Neural crest cell (in vitro differentiated cells): ENCODE measurements around the gene SKP2. TPM values are rescaled to one million over a fixed set of nuclear protein-coding genes. Genes with fewer than 3 reads are reported as not detected.

Source experiments
- DNase-seq: peaks from one replicate; pipeline ENCODE4 v3.0.0; 2021; ENCODE audit warnings: low read depth, mixed read lengths, low spot score
- H3K27ac Mint-ChIP-seq: one replicate; pipeline ENCODE4 v1.8.0; 2021; ENCODE audit warnings: mild to moderate bottlenecking, mixed read lengths; ENCODE audit not compliant: unreplicated experiment
- H3K27me3 Mint-ChIP-seq: 2 replicates; pipeline ENCODE4 v1.8.0; 2021; ENCODE audit warnings: low read depth, mild to moderate bottlenecking, mixed read lengths
- H3K36me3 Mint-ChIP-seq: 2 replicates; pipeline ENCODE4 v1.8.0; 2021; ENCODE audit warnings: low read depth, mild to moderate bottlenecking, mixed read lengths
- H3K4me1 Mint-ChIP-seq: 2 replicates; pipeline ENCODE4 v1.8.0; 2021; ENCODE audit warnings: mixed read lengths
- H3K4me3 Mint-ChIP-seq: one replicate; pipeline ENCODE4 v1.8.0; 2021; ENCODE audit warnings: mild to moderate bottlenecking, mixed read lengths
- H3K9me3 Mint-ChIP-seq: 2 replicates; pipeline ENCODE4 v1.8.0; 2021; ENCODE audit warnings: mixed read lengths
- total RNA-seq: library from RNA; stranded (reverse); gene quantifications from 2 replicates; pipeline ENCODE4 v1.2.1, GENCODE V29; 2021
- TF ChIP-seq, protein P1 (sequence below): fragments of 200-600 bp; sonication (generic); conservative IDR thresholded peaks from 2 replicates; pipeline ENCODE4 v1.5.0; 2021; ENCODE audit warnings: antibody characterized with exemption, mild to moderate bottlenecking

Gene SKP2
- total RNA-seq, 1 donor from 2014 or later, result 147 TPM

DNA sequence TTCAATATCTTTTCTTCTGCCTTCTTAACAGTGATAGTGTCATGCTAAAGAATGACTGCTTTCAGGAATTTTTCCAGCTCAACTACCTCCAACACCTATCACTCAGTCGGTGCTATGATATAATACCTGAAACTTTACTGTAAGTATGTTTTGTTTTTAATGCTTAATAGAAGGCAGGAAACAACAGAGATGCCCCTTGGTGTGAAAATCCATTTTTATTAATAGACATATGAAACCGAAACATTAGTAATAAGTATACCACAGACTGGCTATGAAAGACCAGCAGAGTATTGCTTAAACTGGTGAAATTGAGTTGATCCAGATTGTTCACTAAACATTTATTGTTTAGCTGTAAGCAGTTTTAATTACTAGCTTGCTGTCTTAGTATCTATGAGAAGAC is 25.2 kb downstream of the SKP2 start:
- H3K27me3 Mint-ChIP-seq, result no peaks in the 10 kb centered on the region
- no peak for DNase-seq
- H3K9me3 Mint-ChIP-seq, result no peaks in the 10 kb centered on the region
- H3K27ac Mint-ChIP-seq, result no peak overlapping the region
- TF ChIP-seq, protein P1, sequence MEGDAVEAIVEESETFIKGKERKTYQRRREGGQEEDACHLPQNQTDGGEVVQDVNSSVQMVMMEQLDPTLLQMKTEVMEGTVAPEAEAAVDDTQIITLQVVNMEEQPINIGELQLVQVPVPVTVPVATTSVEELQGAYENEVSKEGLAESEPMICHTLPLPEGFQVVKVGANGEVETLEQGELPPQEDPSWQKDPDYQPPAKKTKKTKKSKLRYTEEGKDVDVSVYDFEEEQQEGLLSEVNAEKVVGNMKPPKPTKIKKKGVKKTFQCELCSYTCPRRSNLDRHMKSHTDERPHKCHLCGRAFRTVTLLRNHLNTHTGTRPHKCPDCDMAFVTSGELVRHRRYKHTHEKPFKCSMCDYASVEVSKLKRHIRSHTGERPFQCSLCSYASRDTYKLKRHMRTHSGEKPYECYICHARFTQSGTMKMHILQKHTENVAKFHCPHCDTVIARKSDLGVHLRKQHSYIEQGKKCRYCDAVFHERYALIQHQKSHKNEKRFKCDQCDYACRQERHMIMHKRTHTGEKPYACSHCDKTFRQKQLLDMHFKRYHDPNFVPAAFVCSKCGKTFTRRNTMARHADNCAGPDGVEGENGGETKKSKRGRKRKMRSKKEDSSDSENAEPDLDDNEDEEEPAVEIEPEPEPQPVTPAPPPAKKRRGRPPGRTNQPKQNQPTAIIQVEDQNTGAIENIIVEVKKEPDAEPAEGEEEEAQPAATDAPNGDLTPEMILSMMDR, result no peak
- peaks cover 18% of the 10 kb centered on the region for H3K36me3 Mint-ChIP-seq
- H3K4me3 Mint-ChIP-seq, result no peak overlapping the region
- H3K4me1 Mint-ChIP-seq, result peaks cover 11% of the 10 kb centered on the region

DNA sequence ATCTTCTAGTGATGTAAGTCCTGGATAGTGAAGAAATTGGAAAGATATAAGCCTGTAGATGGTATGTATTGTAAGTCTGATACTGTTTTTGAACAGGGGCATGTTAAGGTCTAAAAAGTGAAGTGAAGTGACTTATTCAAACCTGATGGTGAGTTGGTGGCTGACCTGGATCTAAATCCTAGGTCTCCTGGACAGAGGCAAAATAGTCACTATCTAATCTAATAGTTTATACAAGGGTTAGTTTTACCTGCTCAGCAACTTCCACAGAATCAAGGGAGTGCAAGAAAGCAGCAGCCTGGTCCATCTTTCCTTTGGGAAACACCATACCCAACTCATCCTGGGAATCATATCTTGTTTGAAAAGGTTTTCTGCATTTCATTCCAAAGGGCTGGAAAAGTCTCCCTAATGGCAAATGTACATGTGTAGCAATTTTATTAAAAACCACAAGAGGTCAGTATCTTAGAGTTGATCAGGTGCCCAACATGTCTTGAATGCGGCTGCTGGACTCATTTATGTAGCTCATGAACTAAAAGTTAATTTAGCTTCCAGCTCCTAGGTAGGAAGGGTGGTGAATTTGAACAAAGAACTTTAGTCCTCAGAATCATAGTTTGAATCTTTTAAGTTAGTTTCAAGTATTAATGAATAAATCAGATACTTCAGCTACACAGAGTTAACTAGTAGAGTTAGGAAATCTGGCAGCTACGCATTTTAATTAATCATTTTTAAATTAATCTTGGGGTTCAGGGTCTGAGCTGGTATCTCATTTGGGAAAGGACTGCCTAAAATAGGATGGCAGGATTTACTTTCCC is 26.0 kb downstream of the SKP2 start:
- no peak for DNase-seq
- Mint-ChIP-seq H3K4me1 (peaks cover 11% of the 10 kb centered on the region), H3K36me3 (peaks cover 24% of the 10 kb centered on the region), H3K9me3 (no peaks in the 10 kb centered on the region), H3K27ac (no peak overlapping the region), H3K27me3 (no peaks in the 10 kb centered on the region), H3K4me3 (no peak overlapping the region)
- TF ChIP-seq, protein P1, result peak; percentile 69

DNA sequence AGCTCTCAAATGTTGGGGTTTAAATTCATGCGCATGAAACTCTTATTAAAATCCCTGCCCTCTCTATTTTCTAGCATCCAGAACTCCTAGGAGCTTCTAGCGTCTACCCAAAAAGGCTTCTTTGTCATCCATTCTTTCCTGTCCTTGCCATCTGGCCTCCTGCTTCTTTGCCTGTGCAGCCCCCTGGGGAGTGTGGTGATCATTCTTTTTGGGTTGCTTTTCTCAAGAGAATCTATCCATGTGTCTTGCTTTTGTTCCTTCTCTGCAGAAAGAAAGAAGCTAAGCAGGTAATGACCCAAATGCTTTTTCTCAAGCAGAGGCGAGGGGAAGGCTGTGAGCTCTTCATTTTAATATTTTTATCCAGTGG is 26.6 kb downstream of the SKP2 start:
- Mint-ChIP-seq H3K27me3 (no peaks in the 10 kb centered on the region), H3K9me3 (no peaks in the 10 kb centered on the region), H3K4me3 (no peak overlapping the region), H3K4me1 (peaks cover 11% of the 10 kb centered on the region), H3K27ac (no peak overlapping the region), H3K36me3 (peaks cover 24% of the 10 kb centered on the region)
- no peak for DNase-seq
- TF ChIP-seq, protein P1, result no peak

DNA sequence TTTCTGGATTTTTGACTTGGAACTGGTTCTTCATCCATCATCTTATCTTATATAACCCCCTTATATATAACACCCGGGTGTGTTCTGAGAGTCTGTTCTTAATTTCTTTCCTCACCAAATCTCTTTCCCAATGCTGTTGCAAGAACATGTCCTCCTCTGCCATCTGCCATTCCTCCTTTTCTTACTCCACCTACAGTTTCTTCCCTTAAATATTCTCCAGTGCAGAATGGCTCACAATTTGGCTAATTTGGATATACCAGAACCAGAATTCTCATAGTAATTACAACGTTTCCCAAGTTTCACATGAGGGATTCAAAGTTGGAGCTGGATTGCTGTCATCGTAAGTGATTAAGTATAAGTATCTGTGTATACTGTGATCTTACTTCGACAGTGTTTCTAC is 28.0 kb downstream of the SKP2 start:
- no peak overlapping the region for H3K27ac Mint-ChIP-seq
- H3K36me3 Mint-ChIP-seq, result peaks cover 34% of the 10 kb centered on the region
- H3K27me3 Mint-ChIP-seq, result no peaks in the 10 kb centered on the region
- no peak for DNase-seq
- no peak overlapping the region for H3K4me3 Mint-ChIP-seq
- TF ChIP-seq, protein P1, result no peak
- H3K4me1 Mint-ChIP-seq, result peaks cover 11% of the 10 kb centered on the region
- no peaks in the 10 kb centered on the region for H3K9me3 Mint-ChIP-seq

DNA sequence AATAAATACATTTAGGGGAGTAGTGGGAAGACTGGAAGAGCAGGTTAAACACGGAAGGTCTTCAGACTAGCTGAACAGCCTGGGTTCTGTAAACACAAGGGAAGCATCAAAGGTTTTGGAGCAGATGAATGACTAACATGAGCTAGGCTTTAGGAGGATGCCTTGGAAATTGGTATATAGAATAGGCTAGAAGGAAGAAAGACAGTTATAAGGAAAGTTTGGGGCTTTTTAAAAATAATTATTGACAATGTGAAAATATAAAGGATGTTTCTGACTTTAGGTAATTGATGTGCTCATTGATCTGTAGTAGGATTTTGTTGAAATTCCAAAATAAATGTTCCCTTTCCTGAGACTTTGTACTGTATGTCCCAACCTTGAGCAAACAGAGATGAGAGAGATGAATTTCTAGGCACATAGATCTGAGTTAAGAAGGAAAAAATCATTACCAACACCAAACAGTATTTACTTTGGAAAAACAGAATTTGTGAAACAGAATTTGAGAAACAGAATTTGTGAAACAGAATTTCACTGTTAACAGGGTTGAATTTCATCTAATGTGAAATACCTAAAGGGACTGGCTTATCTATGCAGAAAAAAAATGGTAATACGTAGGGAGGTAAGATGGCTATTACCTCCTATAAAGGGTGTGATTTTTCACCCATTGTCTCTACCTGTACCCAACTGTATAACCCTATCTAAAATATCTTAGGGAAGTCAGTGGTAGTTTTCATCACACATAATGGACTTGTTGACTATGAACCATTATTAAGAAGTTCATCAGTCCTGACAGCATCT is 28.8 kb downstream of the SKP2 start:
- DNase-seq, result no peak
- TF ChIP-seq, protein P1, result no peak
- Mint-ChIP-seq H3K4me1 (peaks cover 11% of the 10 kb centered on the region), H3K27me3 (no peaks in the 10 kb centered on the region), H3K36me3 (peaks cover 41% of the 10 kb centered on the region), H3K27ac (no peak overlapping the region), H3K9me3 (no peaks in the 10 kb centered on the region), H3K4me3 (no peak overlapping the region)
